ENCODE results near the gene ARMH2.
"Not testable (repeated sequence)": the region's sequence is repeated elsewhere in the genome, so short reads cannot be mapped to it uniquely, and the experiment has no call there.

Gene ARMH2

GRCh38 chr6:24764833-24765828, 33.6 kb downstream of the ARMH2 start:
- DNase-seq (ENCODE audit: low read depth) = not testable (repeated sequence)

GRCh38 chr6:24763578-24763977, 35.1 kb downstream of the ARMH2 start:
- DNase-seq (ENCODE audit: low read depth) = no peak

GRCh38 chr6:24761851-24762250, 36.9 kb downstream of the ARMH2 start:
- DNase-seq (ENCODE audit: low read depth) = no peak

GRCh38 chr6:24761193-24761835, 37.4 kb downstream of the ARMH2 start:
- DNase-seq (ENCODE audit: low read depth) = no peak

GRCh38 chr6:24760210-24760609, 38.5 kb downstream of the ARMH2 start:
- DNase-seq (ENCODE audit: low read depth) = no peak

- no peak for DNase-seq (ENCODE audit: low read depth)
Measured at GRCh38 chr6:24759718-24760117, 39.0 kb downstream of the ARMH2 start.

- DNase-seq (ENCODE audit: low read depth) = no peak
Measured at GRCh38 chr6:24757611-24758010, 41.1 kb downstream of the ARMH2 start.

GRCh38 chr6:24755279-24755678, 43.4 kb downstream of the ARMH2 start:
- DNase-seq (ENCODE audit: low read depth) = no peak

- not testable (repeated sequence) for DNase-seq (ENCODE audit: low read depth)
Measured at GRCh38 chr6:24754378-24754777, 44.3 kb downstream of the ARMH2 start.

- DNase-seq (ENCODE audit: low read depth) = no peak
Measured at GRCh38 chr6:24753545-24753944, 45.2 kb downstream of the ARMH2 start.

- no peak for DNase-seq (ENCODE audit: low read depth)
Measured at GRCh38 chr6:24752917-24753492, 45.7 kb downstream of the ARMH2 start.

GRCh38 chr6:24752503-24752902, 46.2 kb downstream of the ARMH2 start:
- DNase-seq (ENCODE audit: low read depth) = no peak

GRCh38 chr6:24750878-24751277, 47.8 kb downstream of the ARMH2 start:
- not testable (repeated sequence) for DNase-seq (ENCODE audit: low read depth)

GRCh38 chr6:24749297-24749696, 49.4 kb downstream of the ARMH2 start:
- DNase-seq (ENCODE audit: low read depth) = no peak

Data from HS-27A (cell line).